B cell (primary cell): ENCODE results near the gene SLIT3. TPM values are rescaled to one million over a fixed set of nuclear protein-coding genes. Genes with fewer than 3 reads are reported as not detected.

Experiments
- ATAC-seq: fragments of 200-7000 bp; cut with Tn5 transposase; one replicate; pipeline ENCODE4 v1.10.0; 2021; ENCODE audit warnings: low read depth, mild to moderate bottlenecking, moderate number of reproducible peaks, moderate library complexity
- CTCF ChIA-PET: fragments of 350-600 bp; sonication (Branson Sonifier 250); formaldehyde crosslinking; loops from one replicate; lab custom pipeline; 2021; ENCODE audit warnings: antibody characterized with exemption, inconsistent platforms; lab: Charles Lee
- POLR2A ChIA-PET: fragments of 350-600 bp; sonication (Branson Sonifier 250); formaldehyde crosslinking; loops from one replicate; lab custom pipeline; 2021; ENCODE audit warnings: antibody characterized with exemption; lab: Charles Lee
- DNase-seq: peaks from one replicate; pipeline ENCODE4 v3.0.0; 2013
- H2AFZ ChIP-seq: 2 replicates; pipeline ENCODE4 v1.6.1; 2012; ENCODE audit warnings: mild to moderate bottlenecking, low read depth, low read length; ENCODE audit not compliant: insufficient read depth, poor library complexity, severe bottlenecking
- H3K27ac ChIP-seq, 2 donors: 1 replicate in 1 of 2; 2 replicates in 1 of 2; pipeline ENCODE4 v1.5.1; 2012 to 2013; ENCODE audit warnings: low read length in 2 of 2, mild to moderate bottlenecking in 2 of 2, moderate library complexity in 1 of 2
- H3K27me3 ChIP-seq, 4 experiments: fragments of 200-600 bp in 1 of 4; sonication (generic) in 1 of 4; replicated peaks in 1 of 4; 1 replicate in 2 of 4; 2 replicates in 2 of 4; pipeline versions ENCODE4 v1.6.1 to v1.7.0; 2013 to 2016; ENCODE audit warnings: low read length in 3 of 4, mild to moderate bottlenecking in 2 of 4, mixed read lengths in 1 of 4, moderate library complexity in 1 of 4; ENCODE audit not compliant: insufficient read depth in 4 of 4, control insufficient read depth in 3 of 4; ENCODE audit errors: control extremely low read depth in 1 of 4
- H3K36me3 ChIP-seq, 2 experiments: replicated peaks in 1 of 2; 1 replicate in 1 of 2; 2 replicates in 1 of 2; pipeline versions ENCODE4 v1.6.1 to v1.7.1; 2013; ENCODE audit warnings: low read length in 1 of 2; ENCODE audit not compliant: insufficient read depth in 2 of 2, control insufficient read depth in 1 of 2; ENCODE audit errors: control extremely low read depth in 1 of 2, extremely low read depth in 1 of 2
- H3K4me1 ChIP-seq, 2 donors: fragments of 200-600 bp in 1 of 2; sonication (generic) in 1 of 2; 1 replicate in 1 of 2; 2 replicates in 1 of 2; pipeline versions ENCODE4 v1.5.1 to v1.6.1; 2013 to 2017; ENCODE audit warnings: low read length in 2 of 2; ENCODE audit not compliant: control insufficient read depth in 2 of 2, insufficient read depth in 2 of 2
- H3K4me2 ChIP-seq: replicated peaks from 2 replicates; pipeline ENCODE3; 2012; ENCODE audit warnings: mild to moderate bottlenecking, low read depth, low read length; ENCODE audit not compliant: poor library complexity, severe bottlenecking
- H3K4me3 ChIP-seq, 5 experiments: fragments of 200-600 bp in 1 of 5; sonication (generic) in 1 of 5; 1 replicate in 3 of 5; 2 replicates in 2 of 5; pipeline versions ENCODE4 v1.5.1 to v1.7.0; 2011 to 2016; ENCODE audit warnings: low read length in 4 of 5, mild to moderate bottlenecking in 4 of 5, low read depth in 2 of 5, control low read depth in 1 of 5, moderate library complexity in 1 of 5; ENCODE audit not compliant: insufficient read depth in 1 of 5; ENCODE audit errors: control extremely low read depth in 1 of 5, extremely low read depth in 1 of 5
- H3K79me2 ChIP-seq: fragments of 200-600 bp; sonication (generic); one replicate; pipeline ENCODE4 v1.6.0; 2016; ENCODE audit warnings: low read length; ENCODE audit not compliant: control insufficient read depth, insufficient read depth
- H3K9ac ChIP-seq: fragments of 200-600 bp; sonication (generic); 2 replicates; pipeline ENCODE4 v1.6.1; 2017; ENCODE audit warnings: mild to moderate bottlenecking, low read length, moderate library complexity
- H3K9me3 ChIP-seq, 3 donors: one replicate each; pipeline versions ENCODE4 v1.6.1 to v1.7.1; 2013; ENCODE audit warnings: low read length in 2 of 3; ENCODE audit not compliant: control insufficient read depth in 2 of 3, insufficient read depth in 1 of 3; ENCODE audit errors: control extremely low read depth in 1 of 3
- H4K20me1 ChIP-seq: 2 replicates; pipeline ENCODE4 v1.6.0; 2012; ENCODE audit warnings: mild to moderate bottlenecking, low read length; ENCODE audit not compliant: insufficient read depth, control insufficient read depth, poor library complexity, severe bottlenecking
- H3K27ac Mint-ChIP-seq: one replicate; pipeline ENCODE4 v1.8.0; 2021; ENCODE audit warnings: mixed read lengths
- H3K27me3 Mint-ChIP-seq: one replicate; pipeline ENCODE4 v1.8.0; 2021; ENCODE audit warnings: mixed read lengths
- H3K4me1 Mint-ChIP-seq: one replicate; pipeline ENCODE4 v1.8.0; 2021; ENCODE audit warnings: mixed read lengths
- H3K4me3 Mint-ChIP-seq: one replicate; pipeline ENCODE4 v1.8.0; 2021; ENCODE audit warnings: mixed read lengths
- H3K9me3 Mint-ChIP-seq: one replicate; pipeline ENCODE4 v1.8.0; 2022; ENCODE audit warnings: mixed read lengths; ENCODE audit not compliant: insufficient read depth
- CTCF ChIP-seq: fragments of 200-600 bp; IDR thresholded peaks from one replicate; pipeline ENCODE4 v1.8.0; 2022; ENCODE audit warnings: antibody characterized with exemption, mild to moderate bottlenecking
- EZH2 ChIP-seq: IDR thresholded peaks from 2 replicates; pipeline ENCODE4 v1.6.1; 2012; ENCODE audit warnings: borderline replicate concordance, low read depth, mild to moderate bottlenecking, moderate library complexity, low read length; ENCODE audit not compliant: insufficient read depth, poor library complexity, severe bottlenecking
- WGBS: methylation state at CpG from one replicate; pipeline ENCODE4 v1.1.5; 2013; ENCODE audit warnings: missing lambda C conversion rate; ENCODE audit not compliant: insufficient coverage; 5-methylcytosine and 5-hydroxymethylcytosine counted together
- intact Hi-C: fragments of 100-400 bp; cut with micrococcal nuclease; formaldehyde crosslinking; loops from one replicate; pipeline ENCODE4 v1.10.0; 2022
- polyA plus RNA-seq: library from polyadenylated mRNA; depleted of rRNA; stranded (reverse); fragments of >200 nt; gene quantifications from 2 replicates; pipeline ENCODE4 v1.2.3, GENCODE V29; 2012
- total RNA-seq, 2 donors: library from RNA; stranded (reverse); fragments of 120-200 nt in 1 of 2; gene quantifications; 1 replicate in 1 of 2; 2 replicates in 1 of 2; pipeline versions ENCODE4 v1.2.3 to v1.2.4, GENCODE V29; 2013 to 2022

The SLIT3 gene
- total and polyA plus RNA-seq, 2 donors (not counting 1 experiment from before 2014, with no cell fraction given): not detected

- H3K4me1 ChIP-seq: no peaks in the 10 kb centered on the region
- POLR2A ChIA-PET: no interaction called here
Measured at GRCh38 chr5:169098331-169099121, 202.4 kb downstream of the SLIT3 start.

More at GRCh38 chr5:169098331-169099121, 202.4 kb downstream of the SLIT3 start:
- WGBS: 95% methylated on average over 9 of the region's 12 CpGs
- Histone ChIP-seq H2AFZ (no peak overlapping the region), H3K27me3 (no peaks in the 10 kb centered on the region), H3K9me3 (peaks cover 0 to 2% (median 0%) of the 10 kb centered on the region in 3 donors), H3K27ac (no peak overlapping the region), H3K36me3 (no peaks in the 10 kb centered on the region), H4K20me1 (no peaks in the 10 kb centered on the region), H3K9ac (no peak overlapping the region), H3K4me2 (no peak overlapping the region), H3K79me2 (no peaks in the 10 kb centered on the region), H3K4me3 (no peak overlapping the region)
- TF ChIP-seq EZH2 (no peak), CTCF (no peak)
- peaks cover 2% of the 10 kb centered on the region for H3K9me3 Mint-ChIP-seq
- H3K27ac Mint-ChIP-seq: no peak overlapping the region
- no peaks in the 10 kb centered on the region for H3K4me1 Mint-ChIP-seq
- peaks cover 5% of the 10 kb centered on the region for H3K27me3 Mint-ChIP-seq
- ATAC-seq (no peak), DNase-seq (no peak)
- intact Hi-C loops: no loop called here
- CTCF ChIA-PET: interaction anchor here (0.5 kb wide), 1 partner anchor 1531 kb away, joined by 4 read pairs; no protein-coding TSS in a partner anchor
- H3K4me3 Mint-ChIP-seq: no peak overlapping the region
